Lung (tissue), 12 donors: ENCODE data around the gene CFAP100. TPM values are rescaled to one million over a fixed set of nuclear protein-coding genes. Genes with fewer than 3 reads are reported as not detected.
A peak's percentile ranks its signal among the peaks of the same experiment; 100 is the strongest.

Source experiments
- ATAC-seq: fragments of 200-7000 bp; cut with Tn5 transposase; one replicate; pipeline ENCODE4 v1.9.1; 2020; ENCODE audit warnings: moderate number of reproducible peaks; ENCODE audit not compliant: insufficient read depth, low FRiP score
- DNase-seq, 3 donors: peaks; one replicate each; pipeline ENCODE4 v3.0.0-alpha.2; 2013 to 2017
- H3K27ac ChIP-seq, 2 donors: one replicate each; pipeline ENCODE4 v1.5.1; 2013; ENCODE audit warnings: mild to moderate bottlenecking in 2 of 2, moderate library complexity in 2 of 2, control low read depth in 1 of 2, inconsistent platforms in 1 of 2, low read depth in 1 of 2, low read length in 1 of 2
- H3K27me3 ChIP-seq, 3 donors: one replicate each; pipeline ENCODE4 v1.5.1; 2013; ENCODE audit warnings: low read length in 2 of 3; ENCODE audit not compliant: control insufficient read depth in 3 of 3, insufficient read depth in 3 of 3
- H3K36me3 ChIP-seq, 4 donors: one replicate each; pipeline ENCODE4 v1.5.1; 2013; ENCODE audit warnings: low read length in 4 of 4, mild to moderate bottlenecking in 1 of 4, moderate library complexity in 1 of 4; ENCODE audit not compliant: control insufficient read depth in 4 of 4, insufficient read depth in 4 of 4
- H3K4me1 ChIP-seq, 5 donors: one replicate each; pipeline ENCODE4 v1.5.1; 2013; ENCODE audit warnings: low read length in 5 of 5, mild to moderate bottlenecking in 2 of 5, moderate library complexity in 1 of 5; ENCODE audit not compliant: control insufficient read depth in 5 of 5, insufficient read depth in 5 of 5
- H3K4me3 ChIP-seq: one replicate; pipeline ENCODE4 v1.5.1; 2013; ENCODE audit warnings: mild to moderate bottlenecking, control low read depth, moderate library complexity
- H3K9ac ChIP-seq, 2 donors: one replicate each; pipeline ENCODE4 v1.5.1; 2013; ENCODE audit warnings: low read length in 2 of 2, control low read depth in 1 of 2; ENCODE audit not compliant: insufficient read depth in 1 of 2
- H3K9me3 ChIP-seq, 4 donors: one replicate each; pipeline ENCODE4 v1.5.1; 2013; ENCODE audit warnings: low read length in 3 of 4, mild to moderate bottlenecking in 1 of 4, moderate library complexity in 1 of 4; ENCODE audit not compliant: control insufficient read depth in 4 of 4, insufficient read depth in 3 of 4
- CTCF ChIP-seq: IDR thresholded peaks from 2 replicates; pipeline ENCODE4 v1.5.1; 2012; ENCODE audit warnings: mild to moderate bottlenecking; ENCODE audit errors: control extremely low read depth, extremely low read depth
- WGBS, 2 donors: extraction: QIAGEN DNeasy Blood & Tissue Kit; methylation state at CpG; one replicate each; pipeline ENCODE4 v1.1.7; 2013; 5-methylcytosine and 5-hydroxymethylcytosine counted together
- polyA plus RNA-seq, 2 donors: library from polyadenylated mRNA; stranded (reverse); fragments of 200-250 nt; gene quantifications; one replicate each; pipeline ENCODE4 v1.2.1, GENCODE V29; 2013
- total RNA-seq, 2 donors: library from RNA; depleted of rRNA in 1 of 2; stranded (reverse); fragments of >200 nt in 1 of 2; gene quantifications; one replicate each; pipeline ENCODE4 v1.2.1, GENCODE V29; 2014 to 2021
- donor health status: control.
- donor health status: control.
- donor health status: Bipolar disorder and iron deficiency.
- donor health status: healthy.
- donor health status: DM: yes; HTN: yes; CAD: no.

CFAP100 gene
- total and polyA plus RNA-seq, 4 donors, result 7.7 to 31.9 (median 11.5) TPM

DNA sequence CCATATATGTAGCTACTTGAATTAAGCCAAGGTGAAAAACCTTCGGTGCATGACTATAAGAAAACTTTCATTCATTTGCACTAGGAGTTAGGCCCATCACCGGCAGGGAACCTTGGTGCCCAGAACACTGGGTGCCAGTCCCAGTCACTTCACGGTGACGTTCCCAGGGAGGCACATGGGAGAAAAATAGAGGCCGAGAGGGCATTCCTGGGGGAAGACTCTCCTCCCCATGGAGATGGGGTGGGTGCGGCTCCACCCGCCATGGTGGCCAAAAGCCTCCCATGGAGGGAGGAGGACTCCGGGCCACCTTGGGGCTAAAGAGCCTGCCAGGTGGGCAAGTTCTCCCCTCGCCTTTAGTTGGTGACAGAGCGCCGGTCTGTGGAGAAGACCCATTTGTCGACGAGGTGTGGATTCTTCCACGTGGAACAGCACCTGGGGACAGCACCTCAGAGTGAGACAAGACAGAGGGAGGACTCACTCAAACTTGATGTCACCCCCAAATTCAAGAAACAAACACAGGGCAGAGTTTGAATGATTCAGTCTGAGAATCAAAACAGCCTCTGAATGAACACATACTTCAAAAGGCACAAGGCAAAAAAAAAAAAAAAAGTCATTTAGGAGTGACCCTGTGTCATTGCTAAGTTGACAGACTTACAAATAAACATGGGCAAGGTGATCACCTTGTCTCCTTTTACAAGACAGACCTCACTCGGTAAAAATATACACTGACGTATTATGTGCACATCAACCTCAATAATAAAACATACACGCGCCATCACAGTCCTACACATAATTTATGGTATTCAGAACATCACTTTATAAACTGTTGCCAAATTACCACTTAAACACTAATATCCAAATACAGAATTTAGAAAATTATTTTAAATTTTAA, 42.4 kb downstream of the CFAP100 start:
- DNase-seq (no peak), ATAC-seq (no peak)
- Histone ChIP-seq H3K4me1 (peaks cover 0 to 8% (median 0%) of the 10 kb centered on the region in 5 donors), H3K27ac (no peak overlapping the region), H3K9me3 (no peaks in the 10 kb centered on the region), H3K4me3 (no peak overlapping the region), H3K36me3 (peaks cover 3 to 57% (median 7%) of the 10 kb centered on the region in 4 donors), H3K9ac (no peak overlapping the region), H3K27me3 (no peaks in the 10 kb centered on the region)
- 95 to 96% methylated on average over 18 of the region's 18 CpGs for WGBS, 2 donors
- no peak for TF ChIP-seq CTCF

GRCh38 chr3:126438186-126438585, 43.5 kb downstream of the CFAP100 start:
- no peaks in the 10 kb centered on the region for H3K27me3 ChIP-seq
- TF ChIP-seq CTCF, result no peak
- peaks cover 0 to 12% (median 0%) of the 10 kb centered on the region in 5 donors for H3K4me1 ChIP-seq
- no peak for ATAC-seq
- no peak overlapping the region for H3K4me3 ChIP-seq
- no peaks in the 10 kb centered on the region for H3K9me3 ChIP-seq
- H3K27ac ChIP-seq, result no peak overlapping the region
- peak in 1 of 3 donors; percentile 7 for DNase-seq
- 92 to 93% methylated on average over 8 of the region's 8 CpGs for WGBS, 2 donors
- peaks cover 3 to 55% (median 7%) of the 10 kb centered on the region in 4 donors for H3K36me3 ChIP-seq
- H3K9ac ChIP-seq, result no peak overlapping the region

DNA sequence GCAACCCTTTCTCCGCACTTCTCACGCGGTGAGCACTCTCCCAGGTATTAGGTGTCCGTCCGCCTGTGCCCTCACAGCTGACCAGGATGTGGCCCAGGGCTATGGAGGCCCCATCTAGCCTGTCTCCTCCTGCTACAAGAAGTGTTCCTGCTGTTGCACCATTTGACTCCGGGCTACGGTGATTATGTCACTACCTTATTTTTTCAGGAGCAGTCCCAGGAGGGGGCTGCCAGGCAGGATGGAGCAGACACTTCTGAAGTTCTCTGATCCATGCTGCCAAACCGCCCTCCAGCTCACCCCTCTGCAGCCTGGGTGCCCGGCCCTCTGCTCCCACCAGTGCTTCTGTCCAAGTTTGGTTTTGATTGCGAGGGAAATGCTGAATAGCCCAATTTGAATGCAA, 44.0 kb downstream of the CFAP100 start:
- no peak overlapping the region for H3K9ac ChIP-seq
- H3K4me3 ChIP-seq, result no peak overlapping the region
- H3K36me3 ChIP-seq, result peaks cover 3 to 55% (median 7%) of the 10 kb centered on the region in 4 donors
- H3K27me3 ChIP-seq, result no peaks in the 10 kb centered on the region
- ATAC-seq, result no peak
- peaks cover 0 to 12% (median 0%) of the 10 kb centered on the region in 5 donors for H3K4me1 ChIP-seq
- DNase-seq, result no peak
- 93% methylated on average over 10 of the region's 10 CpGs for WGBS, 2 donors
- TF ChIP-seq CTCF, result no peak
- H3K27ac ChIP-seq, result no peak overlapping the region
- H3K9me3 ChIP-seq, result no peaks in the 10 kb centered on the region
